DMS153 treated with DMSO at 0.1 percent for 48 hours (cell line): Measurements from ENCODE around the gene MYLK3.

Experiments
- DNase-seq: peaks from one replicate; lab custom pipeline; 2025; ENCODE audit not compliant: unreplicated experiment; lab: John Stamatoyannopoulos, UW

The MYLK3 gene

GRCh38 chr16:46728806-46729205 is 19.3 kb downstream of the MYLK3 start:
- DNase-seq: no peak

- DNase-seq: no peak
Observed at GRCh38 chr16:46727630-46728029, 20.5 kb downstream of the MYLK3 start.

DNA sequence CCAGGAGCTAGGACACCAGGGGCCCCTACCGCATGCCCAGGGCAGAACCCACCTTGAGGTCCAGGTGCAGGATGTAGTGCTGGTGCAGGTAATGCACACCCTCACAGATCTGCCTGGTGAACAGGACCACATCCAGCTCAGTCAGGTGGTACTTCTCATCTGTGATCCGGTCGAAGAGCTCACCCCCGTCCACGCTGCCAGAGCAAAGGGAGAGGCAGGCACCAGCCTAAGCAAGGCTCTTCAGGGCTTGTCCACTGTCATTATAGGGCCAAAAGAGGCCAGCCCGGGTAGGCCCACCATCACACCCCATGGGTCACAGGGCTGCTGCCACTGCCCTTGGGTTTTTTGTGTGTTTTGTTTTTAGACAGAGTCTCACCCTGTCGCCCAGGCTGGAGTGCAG is 21.0 kb downstream of the MYLK3 start:
- no peak for DNase-seq

DNA sequence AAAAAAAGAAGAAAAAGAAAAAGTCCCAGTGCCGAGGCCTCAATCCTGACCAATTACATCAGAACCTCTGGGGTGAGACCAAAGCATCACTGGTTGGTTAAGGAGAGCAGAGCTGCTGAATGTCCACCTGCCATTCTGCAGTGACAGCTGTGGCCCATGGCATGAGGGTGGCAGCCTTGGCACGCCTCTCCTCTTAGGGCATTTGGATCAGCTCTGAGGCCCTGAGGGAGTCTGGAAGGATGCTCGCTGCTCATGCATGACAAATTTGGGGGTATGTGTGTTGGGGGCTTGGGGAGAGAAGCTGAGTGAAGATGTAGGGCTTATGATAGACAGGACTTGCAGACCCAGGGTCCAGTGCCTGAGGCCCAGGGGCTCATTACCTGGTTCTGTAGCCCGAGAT is 26.3 kb downstream of the MYLK3 start:
- no peak for DNase-seq

- no peak for DNase-seq
Observed at GRCh38 chr16:46720619-46721018, 27.5 kb downstream of the MYLK3 start.

DNA sequence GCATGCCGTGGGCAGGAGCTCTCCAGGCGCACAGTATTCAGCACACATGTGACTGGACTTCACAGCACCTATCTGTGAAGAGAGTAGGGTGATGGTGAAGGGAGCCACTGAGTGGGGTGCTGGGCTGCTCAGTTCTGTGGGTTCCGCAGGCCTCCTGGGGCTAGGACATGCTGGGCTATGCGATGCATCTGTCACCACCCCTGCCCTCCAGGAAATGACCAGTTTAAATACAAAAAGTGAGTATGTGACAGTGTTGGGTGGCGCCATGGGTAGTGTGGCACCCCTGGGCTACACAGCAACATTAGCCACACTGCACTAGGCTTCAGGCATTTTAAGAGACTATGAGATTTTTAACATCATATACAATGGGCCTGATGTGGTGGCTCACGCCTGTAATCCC is 28.6 kb downstream of the MYLK3 start:
- DNase-seq: no peak

- no peak for DNase-seq
Observed at GRCh38 chr16:46718214-46718613, 29.9 kb downstream of the MYLK3 start.

DNA sequence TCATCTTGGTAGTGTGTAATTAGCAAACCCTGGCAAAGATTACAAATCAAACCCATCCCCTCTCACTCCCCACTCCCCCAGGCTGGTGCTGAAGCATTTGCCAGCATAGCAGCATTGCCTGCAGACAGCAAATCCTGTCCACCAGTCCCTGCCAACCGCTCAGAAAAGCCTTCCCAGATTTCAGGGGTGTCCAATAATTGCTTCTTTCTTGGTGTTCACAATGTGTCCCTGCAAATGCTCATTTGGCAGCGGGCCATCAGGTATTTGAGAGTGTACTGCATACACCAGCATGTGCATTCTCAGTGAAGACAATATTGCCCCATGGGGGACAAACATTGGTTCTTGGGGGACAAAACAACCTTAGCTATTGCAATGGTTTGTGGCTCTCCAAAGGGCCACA is 30.5 kb downstream of the MYLK3 start:
- DNase-seq: no peak

DNA sequence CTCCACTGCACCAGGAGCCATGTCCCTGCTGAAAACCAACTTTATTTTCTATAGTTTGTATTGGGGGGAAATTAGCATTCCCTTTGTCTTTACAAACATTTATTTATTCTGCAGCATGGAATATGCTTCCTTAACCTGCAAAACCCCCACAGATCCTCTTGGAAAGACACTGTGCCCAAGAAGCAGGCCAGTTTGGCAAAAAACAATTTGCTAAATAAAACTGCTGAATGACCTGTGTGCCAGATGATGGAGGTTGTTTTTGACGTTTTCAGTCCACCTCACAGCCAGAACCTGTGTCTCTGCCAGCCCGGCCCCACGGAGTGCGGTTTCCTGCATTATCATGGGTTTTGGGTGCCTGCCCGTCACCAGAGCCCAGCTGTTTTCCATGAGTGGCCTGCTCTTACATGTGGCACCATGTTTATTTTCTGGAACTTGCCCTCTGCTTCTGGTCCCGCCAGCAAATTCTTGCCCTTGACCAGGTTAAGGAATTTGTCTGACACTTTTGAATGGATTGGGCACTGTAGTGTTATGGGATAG is 32.3 kb downstream of the MYLK3 start:
- DNase-seq: no peak

DNA sequence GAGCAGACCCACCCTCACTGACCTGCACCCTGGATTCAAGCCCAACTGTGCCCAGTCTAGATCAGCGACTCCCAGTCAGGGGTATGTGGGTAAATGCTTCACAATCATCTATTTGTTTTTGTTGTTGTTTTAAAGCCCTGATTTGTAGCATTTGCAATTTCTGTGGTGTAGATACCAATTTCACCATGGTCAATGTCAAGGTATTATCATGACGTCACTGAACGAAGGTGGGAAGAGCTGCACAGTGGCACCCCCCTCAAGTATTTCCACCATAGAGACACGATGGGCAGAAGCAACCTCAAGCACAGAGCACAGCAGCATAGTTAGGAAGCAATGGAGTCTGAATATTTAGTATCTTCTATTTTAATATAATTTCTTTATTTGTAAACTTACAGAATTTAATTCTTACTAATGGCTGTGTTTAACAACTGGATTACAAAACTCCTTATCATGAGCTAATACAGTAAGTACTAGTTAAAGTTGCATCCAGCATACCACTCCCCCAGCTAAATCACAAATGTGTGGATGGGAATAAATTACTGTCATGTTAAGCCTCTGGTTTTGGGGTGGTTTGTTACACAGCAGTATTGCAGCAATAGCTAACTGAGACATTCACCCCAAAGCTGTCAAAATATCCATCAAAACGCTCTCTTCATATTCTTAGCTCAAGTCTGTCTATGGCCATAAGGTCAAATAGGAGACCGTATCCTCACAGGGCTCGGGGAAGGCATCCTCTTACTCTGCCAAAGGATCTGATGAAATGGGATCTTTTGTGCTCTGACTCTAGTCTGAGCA is 33.1 kb downstream of the MYLK3 start:
- no peak for DNase-seq

DNA sequence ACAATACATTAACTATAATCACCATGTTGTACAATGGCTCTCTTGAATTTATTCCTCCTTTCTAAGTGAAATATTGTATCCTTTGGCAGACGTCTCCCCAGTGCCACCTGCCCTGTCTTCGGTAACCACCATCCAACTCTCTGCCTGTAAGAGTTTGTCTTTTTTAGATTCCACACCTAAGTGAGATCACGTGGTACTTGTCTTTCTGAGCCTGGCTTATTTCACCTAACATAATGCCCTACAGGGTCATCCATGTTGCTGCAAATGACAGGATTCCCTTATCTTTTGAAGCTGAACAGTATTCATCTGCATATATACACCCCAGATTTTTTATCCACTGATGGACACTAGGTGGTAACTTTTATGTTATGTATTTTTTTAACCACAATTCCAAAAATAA is 34.5 kb downstream of the MYLK3 start:
- no peak for DNase-seq

DNA sequence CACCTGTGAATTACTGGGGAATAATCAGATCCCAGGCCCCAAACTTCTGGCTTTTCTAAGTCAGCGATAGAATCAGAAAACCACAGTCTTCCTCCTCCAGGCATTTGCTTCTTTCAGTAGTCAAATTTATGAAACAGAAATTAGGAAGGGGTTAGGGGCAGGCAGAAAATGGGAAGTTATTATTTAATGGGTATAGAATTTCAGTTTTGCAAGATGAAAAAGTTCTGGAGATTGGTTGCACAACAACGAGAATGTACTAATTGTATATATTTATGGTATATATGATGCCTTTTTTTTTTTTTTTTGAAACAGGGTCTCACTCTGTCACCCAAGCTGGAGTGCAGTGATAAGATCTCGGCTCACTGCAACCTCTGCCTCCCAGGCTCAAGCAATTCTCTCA is 35.2 kb downstream of the MYLK3 start:
- no peak for DNase-seq

DNA sequence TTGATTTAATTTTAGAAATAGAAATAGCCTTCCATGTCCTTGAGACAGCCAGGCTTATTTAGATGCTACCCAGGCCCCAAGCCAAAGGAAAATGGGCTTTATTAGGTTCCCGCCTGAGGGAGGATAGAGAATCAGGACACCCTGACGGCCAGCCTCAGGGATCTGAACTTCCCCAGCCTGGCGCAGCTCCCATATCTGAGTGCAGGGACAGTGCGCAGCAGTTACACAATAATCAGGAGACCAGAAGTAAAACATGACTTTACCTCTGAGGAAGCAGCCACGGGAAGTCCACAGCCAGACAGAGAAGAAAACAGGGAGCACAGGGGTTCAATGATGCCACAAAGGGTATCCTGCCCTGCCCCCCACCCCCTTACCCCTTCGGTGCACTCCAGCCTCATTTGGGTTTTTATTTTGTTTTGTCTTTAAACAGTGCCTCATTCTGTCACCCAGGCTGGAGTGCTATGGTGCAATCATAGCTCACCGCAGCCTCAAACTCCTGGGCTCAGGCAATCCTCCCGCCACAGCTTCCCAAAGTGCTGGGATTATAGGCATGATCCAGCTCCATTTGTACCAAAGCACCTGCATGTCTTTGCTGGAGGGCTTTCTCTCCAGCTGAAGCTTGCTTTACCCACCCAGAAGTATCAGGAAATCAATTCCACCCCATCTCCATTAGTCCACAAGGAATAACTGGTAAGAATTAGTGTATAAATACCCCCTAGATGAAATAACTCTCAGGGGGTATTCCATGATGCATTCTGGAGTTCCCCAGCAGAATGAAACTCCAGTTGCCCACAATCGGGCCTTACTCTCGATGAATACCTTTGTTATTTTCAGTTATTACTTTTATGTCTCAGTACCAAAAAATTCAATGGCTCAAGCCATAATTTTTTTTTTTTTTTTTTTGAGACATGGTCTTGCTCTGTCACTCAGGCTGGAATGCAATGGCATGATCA is 36.8 kb downstream of the MYLK3 start:
- no peak for DNase-seq

DNA sequence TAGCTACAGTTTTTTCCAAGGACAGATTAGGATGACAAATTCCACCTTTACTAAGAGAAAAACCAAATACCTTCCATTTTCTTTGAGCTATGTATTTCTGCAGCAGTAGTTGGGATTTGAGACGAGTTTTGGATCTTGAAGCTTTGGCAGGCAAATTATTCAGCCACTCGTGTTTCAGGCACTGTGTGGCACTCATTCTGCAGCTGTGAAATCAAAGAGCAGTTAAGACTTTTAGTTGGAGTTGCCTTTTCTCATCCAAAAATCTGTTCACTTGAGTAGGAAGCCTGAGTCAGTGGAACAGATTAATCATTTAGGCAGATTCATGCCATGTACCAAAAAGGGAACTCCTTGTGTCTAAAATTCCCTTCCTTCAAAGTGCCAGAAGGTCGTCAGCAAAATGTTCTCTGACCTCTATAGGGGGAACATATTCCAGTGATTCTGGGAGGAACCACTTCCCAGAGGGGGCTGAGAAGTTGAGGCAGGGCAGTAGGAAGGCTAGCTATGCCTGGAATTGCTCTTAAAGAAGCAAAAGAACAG is 38.6 kb downstream of the MYLK3 start:
- DNase-seq: no peak

- no peak for DNase-seq
Observed at GRCh38 chr16:46706642-46707041, 41.5 kb downstream of the MYLK3 start.

DNA sequence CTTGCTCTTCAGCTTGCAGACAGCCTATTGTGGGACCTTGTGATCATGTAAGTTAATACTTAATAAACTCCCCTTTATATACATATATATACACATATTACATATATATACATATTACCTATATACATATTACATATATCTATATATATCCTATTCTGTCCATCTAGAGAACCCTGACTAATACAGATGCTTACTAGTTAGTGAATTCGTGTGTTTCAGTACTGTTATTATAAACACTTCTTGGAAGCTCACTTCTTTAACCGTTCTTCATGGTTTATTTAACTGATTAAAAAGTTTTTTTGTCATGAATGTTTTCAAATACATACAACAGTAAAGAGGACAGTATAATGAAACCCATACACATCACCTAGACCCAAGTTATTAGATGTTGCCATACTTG is 46.1 kb downstream of the MYLK3 start:
- no peak for DNase-seq

DNA sequence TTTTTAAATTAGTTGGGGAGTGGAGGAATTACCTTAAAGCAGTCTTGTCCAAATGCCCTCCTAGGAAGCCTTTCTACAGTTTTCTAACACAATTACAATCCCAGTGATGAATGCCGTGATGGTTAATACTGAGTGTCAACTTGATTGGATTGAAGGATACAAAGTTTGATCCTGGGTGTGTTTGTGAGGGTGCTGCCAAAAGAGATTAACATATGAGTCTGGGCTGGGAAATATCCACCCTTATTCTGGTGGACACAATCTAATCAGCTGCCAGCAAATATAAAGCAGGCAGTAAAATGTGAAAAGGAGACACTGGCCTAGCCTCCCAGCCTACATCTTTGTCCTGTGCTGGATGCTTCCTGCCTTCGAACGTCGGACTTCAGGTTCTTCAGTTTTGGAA is 46.5 kb downstream of the MYLK3 start:
- DNase-seq: no peak

DNA sequence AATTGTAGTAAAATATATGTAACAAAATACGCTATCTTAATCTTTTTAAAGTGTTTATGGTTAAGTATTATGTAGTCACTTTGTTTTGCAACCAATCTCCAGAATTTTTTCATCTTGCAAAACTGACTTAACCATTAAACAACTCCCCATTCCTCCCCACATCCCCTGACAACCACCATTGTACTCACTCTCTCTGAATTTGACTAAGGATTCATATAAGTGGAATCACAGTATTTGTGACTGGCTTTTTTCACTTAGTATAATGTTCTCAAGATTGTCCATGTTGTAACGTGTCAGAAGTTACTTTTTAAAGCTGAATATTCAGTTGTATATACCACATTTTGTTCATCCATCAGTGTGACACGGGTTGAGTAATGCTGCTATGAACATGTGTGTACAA is 48.1 kb downstream of the MYLK3 start:
- no peak for DNase-seq

GRCh38 chr16:46696957-46697356 is 51.2 kb downstream of the MYLK3 start:
- DNase-seq: no peak

DNA sequence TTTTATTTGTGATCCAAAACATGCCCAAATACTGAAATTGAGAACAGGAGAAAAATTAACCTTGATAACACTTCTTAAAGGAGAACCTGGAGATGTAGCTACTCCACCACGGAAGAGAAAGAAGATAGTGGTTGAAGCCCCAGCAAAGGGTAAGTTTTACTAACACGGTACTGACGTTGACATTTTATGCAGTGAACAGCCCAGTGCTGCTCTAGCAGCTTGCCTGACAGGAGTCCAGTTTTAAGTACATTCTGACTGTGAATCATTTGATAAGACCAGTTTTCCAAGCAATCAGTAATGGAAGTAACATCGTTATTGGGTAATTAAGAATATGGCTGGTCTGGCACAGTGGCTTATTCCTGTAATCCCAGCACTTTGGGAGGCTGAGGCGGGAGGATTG is 52.2 kb downstream of the MYLK3 start:
- DNase-seq: no peak

DNA sequence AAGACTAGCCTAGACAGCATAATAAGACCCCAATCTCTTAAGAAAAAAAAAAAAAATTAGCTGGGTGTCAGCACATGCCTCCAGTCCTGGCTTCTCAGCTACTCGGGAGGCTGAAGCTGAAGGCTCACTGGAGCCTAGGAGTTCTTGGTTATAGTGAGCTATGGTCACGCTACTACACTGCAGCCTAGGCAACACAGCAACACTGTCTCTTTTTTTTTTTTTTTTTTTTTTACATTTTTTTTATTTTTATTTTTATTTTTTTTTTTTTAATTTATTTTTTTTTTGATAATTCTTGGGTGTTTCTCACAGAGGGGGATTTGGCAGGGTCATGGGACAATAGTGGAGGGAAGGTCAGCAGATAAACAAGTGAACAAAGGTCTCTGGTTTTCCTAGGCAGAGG is 54.5 kb downstream of the MYLK3 start:
- no peak for DNase-seq

DNA sequence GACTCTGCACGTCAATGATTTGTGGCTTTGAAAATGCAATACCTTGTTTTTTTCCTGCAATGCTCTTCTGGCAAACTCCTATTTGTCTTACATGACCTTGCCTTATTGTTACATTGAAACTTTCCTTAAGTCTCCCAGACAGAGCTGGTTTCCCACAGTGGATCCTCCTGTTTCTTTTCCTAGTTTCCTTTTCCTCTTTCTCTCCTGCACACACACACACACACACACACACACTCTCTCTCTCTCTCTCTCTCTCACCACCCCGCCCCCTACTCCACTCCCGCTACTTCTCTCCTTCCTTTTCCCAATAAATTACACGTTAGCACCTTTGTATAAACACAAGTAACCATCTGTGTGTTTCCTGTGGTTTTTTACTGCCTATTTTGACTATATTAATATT is 56.4 kb downstream of the MYLK3 start:
- no peak for DNase-seq
